Fibroblast of pulmonary artery (primary cell): ENCODE results near the gene ATP2B2.

Experiments used
- DNase-seq: peaks from one replicate; pipeline ENCODE4 v3.0.0-alpha.2; 2010; ENCODE audit warnings: low read depth
- H3K4me3 ChIP-seq: replicated peaks from 2 replicates; pipeline ENCODE4 v1.5.1; 2011; ENCODE audit warnings: low read depth, mild to moderate bottlenecking, control low read depth, low read length, moderate library complexity
- TF ChIP-seq, protein P1 (sequence below): IDR thresholded peaks from 2 replicates; pipeline ENCODE4 v1.5.1; 2011; ENCODE audit warnings: mild to moderate bottlenecking, control low read depth, low read length, inconsistent platforms; ENCODE audit errors: missing control alignments

ATP2B2 gene

DNA sequence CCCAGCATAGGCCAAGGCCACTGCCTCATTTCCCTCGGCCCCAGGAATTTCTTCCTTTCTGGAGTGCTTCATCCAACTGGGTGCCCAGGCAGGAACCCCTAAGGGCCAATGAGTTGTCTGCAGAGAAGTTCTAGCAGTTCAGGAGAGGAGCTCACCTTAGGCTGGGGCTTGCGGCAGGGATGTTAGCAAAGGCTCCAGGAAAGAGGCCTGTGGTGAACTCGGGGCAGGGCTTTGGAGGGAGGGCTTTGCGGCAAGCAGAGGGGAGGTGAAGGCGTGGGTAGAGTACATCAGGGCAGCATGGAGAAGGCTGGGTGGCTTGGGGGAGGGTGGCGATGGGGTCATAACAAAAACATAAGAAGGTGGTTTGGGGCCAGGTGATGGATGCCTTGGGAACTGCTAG, 213.7 kb downstream of the ATP2B2 start:
- TF ChIP-seq, protein P1, sequence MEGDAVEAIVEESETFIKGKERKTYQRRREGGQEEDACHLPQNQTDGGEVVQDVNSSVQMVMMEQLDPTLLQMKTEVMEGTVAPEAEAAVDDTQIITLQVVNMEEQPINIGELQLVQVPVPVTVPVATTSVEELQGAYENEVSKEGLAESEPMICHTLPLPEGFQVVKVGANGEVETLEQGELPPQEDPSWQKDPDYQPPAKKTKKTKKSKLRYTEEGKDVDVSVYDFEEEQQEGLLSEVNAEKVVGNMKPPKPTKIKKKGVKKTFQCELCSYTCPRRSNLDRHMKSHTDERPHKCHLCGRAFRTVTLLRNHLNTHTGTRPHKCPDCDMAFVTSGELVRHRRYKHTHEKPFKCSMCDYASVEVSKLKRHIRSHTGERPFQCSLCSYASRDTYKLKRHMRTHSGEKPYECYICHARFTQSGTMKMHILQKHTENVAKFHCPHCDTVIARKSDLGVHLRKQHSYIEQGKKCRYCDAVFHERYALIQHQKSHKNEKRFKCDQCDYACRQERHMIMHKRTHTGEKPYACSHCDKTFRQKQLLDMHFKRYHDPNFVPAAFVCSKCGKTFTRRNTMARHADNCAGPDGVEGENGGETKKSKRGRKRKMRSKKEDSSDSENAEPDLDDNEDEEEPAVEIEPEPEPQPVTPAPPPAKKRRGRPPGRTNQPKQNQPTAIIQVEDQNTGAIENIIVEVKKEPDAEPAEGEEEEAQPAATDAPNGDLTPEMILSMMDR, result no peak
- DNase-seq, result no peak
- H3K4me3 ChIP-seq, result no peak overlapping the region

DNA sequence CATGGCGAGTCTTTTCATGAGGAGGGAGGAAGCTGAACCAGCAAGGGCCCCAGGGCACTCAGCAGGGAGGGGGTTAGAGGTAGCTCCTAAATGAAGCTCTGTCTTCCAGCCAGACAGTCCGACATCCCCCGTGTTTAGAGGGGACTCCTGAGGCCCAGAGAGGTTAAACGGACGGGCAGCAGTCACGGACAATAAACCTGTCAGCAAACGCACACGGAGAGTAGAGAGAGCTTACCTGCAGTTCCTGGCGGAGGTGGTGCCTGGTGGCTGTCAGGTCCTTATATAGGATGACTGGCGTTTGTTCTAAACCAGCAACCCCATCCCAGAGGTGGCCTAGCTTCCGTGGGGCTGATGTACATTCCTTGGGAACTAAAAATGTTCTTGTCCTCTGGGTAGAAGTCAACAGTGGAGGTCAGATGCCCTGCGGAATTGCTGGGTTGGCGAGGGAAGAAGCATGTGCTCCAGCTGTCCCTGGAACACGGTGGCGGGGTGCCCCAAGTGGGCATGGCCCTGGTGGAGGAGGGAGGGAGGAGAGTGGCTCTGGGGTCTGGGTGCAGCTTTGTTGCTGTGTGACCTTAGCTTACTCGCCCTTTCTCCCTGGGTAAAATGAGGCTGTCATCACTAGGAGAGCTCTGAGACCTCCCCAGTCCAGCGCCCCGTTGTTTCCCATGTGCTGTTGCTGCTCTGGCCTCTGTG, 214.8 kb downstream of the ATP2B2 start:
- no peak overlapping the region for H3K4me3 ChIP-seq
- no peak for DNase-seq
- TF ChIP-seq, protein P1, result no peak

DNA sequence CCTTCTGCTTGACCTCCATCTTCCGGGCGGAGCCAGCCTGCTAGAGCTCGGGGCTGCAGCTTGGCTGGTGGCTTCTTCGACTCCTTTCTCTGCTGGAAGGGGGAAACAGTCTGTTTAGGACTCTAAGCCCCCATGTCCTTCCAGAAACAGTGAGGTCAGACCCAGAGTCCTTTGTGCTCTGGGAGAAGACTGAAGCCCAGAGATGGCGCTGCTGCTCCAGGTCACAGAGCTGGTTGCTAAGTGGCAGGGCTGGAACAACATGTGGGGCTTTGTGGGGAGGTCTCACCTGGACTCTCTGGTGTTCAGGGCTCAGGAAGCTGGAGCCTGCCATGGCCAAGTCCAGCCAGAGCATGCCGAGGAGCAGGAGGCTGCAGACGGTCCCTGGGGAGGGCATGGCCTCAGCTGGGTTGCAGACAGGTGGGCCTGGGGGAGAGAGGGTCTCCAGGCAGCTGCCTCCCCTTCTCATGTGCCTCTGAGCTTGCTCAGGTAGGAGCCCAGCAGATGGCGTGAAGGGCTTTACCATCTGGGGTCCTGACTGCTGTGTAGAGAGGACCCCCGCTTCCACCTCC, 215.5 kb downstream of the ATP2B2 start:
- TF ChIP-seq, protein P1, result no peak
- DNase-seq, result no peak
- H3K4me3 ChIP-seq, result no peak overlapping the region

DNA sequence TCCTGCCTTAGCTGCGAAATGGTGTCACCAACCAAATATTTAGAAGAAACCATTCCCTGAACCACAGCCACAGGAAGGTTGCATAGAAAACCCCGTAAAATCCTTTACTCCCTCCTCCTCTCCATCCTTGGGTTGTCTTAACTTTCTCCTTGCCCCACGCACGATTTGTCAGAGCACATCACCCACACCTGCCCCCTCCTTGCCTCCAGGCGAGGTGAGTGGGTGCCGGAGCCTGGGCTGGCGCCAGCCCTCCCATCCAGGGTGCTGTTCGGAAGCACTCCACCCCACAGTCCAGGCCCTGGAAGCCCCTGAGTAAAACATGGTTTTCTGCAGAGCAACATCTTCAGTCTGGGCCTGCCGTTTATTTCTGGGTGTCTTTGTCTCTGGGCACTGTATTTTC, 216.3 kb downstream of the ATP2B2 start:
- TF ChIP-seq, protein P1, result no peak
- no peak overlapping the region for H3K4me3 ChIP-seq
- no peak for DNase-seq

DNA sequence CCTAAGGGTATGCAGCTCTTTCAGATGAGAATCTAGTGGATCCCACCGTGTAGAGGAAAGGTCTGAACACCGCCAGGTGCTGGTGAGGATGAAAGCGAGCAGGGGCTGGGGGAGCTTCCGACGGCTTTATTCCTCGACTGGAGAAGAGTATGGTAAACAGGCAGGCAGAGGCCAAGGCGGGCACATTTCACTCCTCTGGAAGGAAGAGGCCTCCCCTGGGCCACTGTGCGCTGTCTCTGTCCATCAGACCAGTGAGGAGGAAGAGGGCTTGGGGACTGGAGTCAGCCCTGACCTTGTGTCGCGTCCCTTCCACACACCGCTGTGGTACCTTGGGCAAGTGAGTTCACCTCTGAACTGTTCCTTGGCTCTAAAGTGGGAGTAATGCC, 216.8 kb downstream of the ATP2B2 start:
- no peak for DNase-seq
- TF ChIP-seq, protein P1, result no peak
- H3K4me3 ChIP-seq, result no peak overlapping the region

DNA sequence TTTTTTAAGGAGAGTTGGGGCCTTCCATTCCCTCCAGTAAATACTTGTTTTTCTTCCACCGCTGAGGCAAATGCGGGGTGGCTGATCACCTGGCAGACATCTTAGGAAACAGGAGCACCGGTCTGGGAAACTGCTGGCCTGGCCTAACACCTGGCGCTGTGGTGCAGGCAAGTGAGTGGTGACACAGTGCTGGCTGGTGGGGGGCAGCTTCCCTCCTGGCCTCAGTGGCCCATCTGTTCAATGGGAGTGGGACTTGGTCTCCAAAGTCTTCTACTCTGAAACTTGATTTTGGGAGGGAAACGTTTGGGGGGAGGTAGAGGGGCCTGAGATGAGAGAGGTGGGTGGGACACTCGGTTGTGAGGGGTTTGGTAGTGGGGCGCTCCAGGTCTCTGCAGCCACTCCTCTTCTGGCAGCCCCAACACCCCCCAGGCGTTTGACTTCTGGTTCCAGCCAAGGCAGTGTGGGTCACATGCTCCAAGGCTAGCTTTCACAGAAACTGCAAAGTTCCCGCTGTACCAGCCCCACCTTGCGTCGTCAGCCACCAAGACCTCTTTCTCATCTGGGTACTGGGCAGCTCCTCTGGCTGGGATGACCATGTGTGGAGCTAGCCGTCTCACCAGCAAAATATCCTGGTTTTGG, 217.3 kb downstream of the ATP2B2 start:
- TF ChIP-seq, protein P1, result no peak
- H3K4me3 ChIP-seq, result no peak overlapping the region
- DNase-seq, result no peak
